GM18867 (cell line): ENCODE measurements around the gene BCAS3.
"Not testable (repeated sequence)": the region's sequence is repeated elsewhere in the genome, so short reads cannot be mapped to it uniquely, and the experiment has no call there.

Experiments
- ATAC-seq: cut with Tn5 transposase; IDR thresholded peaks from one replicate; pipeline ENCODE4 v1.9.1; 2021; ENCODE audit warnings: mild to moderate bottlenecking, moderate library complexity; ENCODE audit not compliant: unreplicated experiment

Gene BCAS3

GRCh38 chr17:61144137-61144536 is 466.5 kb downstream of the BCAS3 start:
- ATAC-seq: no peak

GRCh38 chr17:61144617-61145564 is 467.2 kb downstream of the BCAS3 start:
- ATAC-seq: no peak

- not testable (repeated sequence) for ATAC-seq
These were observed 469.2 kb downstream of the BCAS3 start for GRCh38 chr17:61146833-61147232.

- ATAC-seq: no peak
These were observed 471.6 kb downstream of the BCAS3 start for GRCh38 chr17:61149106-61149825.

- ATAC-seq: no peak
These were observed 472.3 kb downstream of the BCAS3 start for GRCh38 chr17:61149862-61150362.

- no peak for ATAC-seq
These were observed 473.1 kb downstream of the BCAS3 start for GRCh38 chr17:61150686-61151299.

GRCh38 chr17:61152898-61153297 is 475.2 kb downstream of the BCAS3 start:
- no peak for ATAC-seq

GRCh38 chr17:61155590-61156237 is 478.1 kb downstream of the BCAS3 start:
- ATAC-seq: no peak

- no peak for ATAC-seq
These were observed 479.7 kb downstream of the BCAS3 start for GRCh38 chr17:61157246-61157886.

- ATAC-seq: no peak
These were observed 480.7 kb downstream of the BCAS3 start for GRCh38 chr17:61158376-61158775.

GRCh38 chr17:61159221-61159814 is 481.7 kb downstream of the BCAS3 start:
- no peak for ATAC-seq

- ATAC-seq: no peak
These were observed 482.6 kb downstream of the BCAS3 start for GRCh38 chr17:61160204-61160603.

GRCh38 chr17:61160789-61161445 is 483.3 kb downstream of the BCAS3 start:
- no peak for ATAC-seq

- ATAC-seq: no peak
These were observed 484.0 kb downstream of the BCAS3 start for GRCh38 chr17:61161615-61162134.

- no peak for ATAC-seq
These were observed 486.9 kb downstream of the BCAS3 start for GRCh38 chr17:61164517-61164916.

- ATAC-seq: no peak
These were observed 489.4 kb downstream of the BCAS3 start for GRCh38 chr17:61167075-61167474.

GRCh38 chr17:61168506-61168905 is 490.9 kb downstream of the BCAS3 start:
- ATAC-seq: no peak

GRCh38 chr17:61174310-61174709 is 496.7 kb downstream of the BCAS3 start:
- no peak for ATAC-seq
